HG02610 (cell line): ENCODE data around the gene NDUFV1.
"Not testable (repeated sequence)": the region's sequence is repeated elsewhere in the genome, so short reads cannot be mapped to it uniquely, and the experiment has no call there.

Experiments used
- ATAC-seq: cut with Tn5 transposase; IDR thresholded peaks from one replicate; pipeline ENCODE4 v1.9.1; 2021; ENCODE audit warnings: mild to moderate bottlenecking, moderate library complexity; ENCODE audit not compliant: unreplicated experiment

Gene NDUFV1

DNA sequence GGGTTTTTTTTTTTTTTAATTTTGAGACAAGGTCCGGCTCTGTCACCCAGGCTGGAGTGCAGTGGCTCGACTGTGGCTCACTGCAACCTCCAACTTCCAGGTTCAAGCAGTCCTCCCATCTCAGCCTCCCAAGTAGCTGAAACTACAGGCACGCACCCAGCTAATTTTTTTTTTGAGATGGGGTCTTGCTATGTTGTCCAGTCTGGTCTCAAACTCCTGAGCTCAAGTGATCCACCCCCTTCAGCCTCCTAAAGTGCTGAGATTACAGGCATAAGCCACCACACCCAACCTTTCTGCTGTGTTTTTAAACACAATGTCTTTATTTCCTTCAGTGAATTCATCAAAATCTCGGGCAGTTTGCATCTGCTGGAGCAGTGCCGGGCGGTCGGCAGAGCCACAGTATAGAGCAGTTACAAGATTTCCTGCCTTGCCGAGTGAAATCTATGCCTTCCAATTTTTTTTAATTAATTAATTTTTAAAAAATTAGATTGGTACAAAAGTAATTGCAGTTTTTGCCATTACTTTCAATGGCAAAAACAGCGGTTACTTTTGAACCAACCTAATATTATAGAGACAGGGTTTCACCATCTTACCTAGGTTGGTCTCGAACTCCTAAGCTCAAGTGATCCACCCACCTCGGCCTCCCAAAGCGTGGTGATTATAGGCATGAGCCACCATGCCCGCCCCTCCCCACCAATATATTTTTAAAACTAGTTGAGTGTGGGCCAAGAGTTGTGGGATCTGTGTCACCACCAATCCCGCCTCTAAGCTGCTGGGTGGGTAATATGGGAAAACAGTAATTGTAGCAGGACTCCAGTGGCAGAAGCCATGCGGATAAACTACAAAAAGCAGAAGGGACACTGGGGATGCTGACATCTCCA, 46.5 kb downstream of the NDUFV1 start:
- no peak for ATAC-seq

DNA sequence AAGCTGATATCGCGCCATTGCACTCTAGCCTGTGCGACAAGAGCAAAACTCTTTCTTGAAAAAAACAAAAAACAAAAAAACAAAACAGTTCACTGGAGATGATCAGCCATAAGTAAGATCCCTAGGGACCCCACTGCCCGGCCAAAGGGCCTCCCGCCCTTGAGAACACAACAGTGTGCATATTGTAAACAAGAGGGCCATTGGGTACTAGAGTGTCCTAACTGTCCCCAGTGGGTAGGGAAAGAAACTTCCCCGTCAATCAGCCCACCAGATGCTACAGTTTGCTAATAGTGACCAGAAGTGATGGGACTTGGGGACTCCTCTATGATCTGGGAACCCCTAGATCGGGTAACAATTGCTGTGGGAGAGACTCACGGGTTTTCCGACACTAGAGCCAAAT, 47.5 kb downstream of the NDUFV1 start:
- ATAC-seq, result no peak

DNA sequence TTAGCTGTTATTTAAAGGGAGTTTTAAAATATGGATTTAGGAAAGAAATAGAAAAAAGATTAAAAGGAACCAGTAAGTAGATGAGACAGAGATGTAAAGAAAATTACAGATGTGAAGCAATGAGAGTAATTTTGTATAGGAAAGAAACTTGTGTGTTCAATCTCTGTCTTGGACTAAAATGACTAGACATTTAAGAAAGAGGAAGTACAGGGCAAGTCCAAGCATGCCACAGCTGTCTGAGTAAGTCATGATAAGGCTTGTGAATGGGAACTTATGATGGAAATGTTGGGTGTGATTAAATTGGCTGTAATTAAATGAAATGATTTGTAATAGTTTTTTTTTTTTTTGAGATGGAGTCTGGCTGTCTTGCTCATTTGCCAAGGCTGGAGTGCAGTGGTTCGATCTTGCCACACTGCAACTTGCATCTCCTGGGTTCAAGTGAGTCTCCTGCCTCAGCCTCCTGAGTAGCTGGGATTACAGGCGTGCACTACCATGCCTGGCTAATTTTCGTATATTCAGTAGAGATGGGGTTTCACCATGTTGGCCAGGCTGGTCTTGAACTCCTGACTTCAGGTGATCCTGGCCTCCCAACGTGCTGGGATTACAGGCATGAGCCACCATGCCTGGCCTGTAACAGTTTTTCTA, 49.7 kb downstream of the NDUFV1 start:
- no peak for ATAC-seq

DNA sequence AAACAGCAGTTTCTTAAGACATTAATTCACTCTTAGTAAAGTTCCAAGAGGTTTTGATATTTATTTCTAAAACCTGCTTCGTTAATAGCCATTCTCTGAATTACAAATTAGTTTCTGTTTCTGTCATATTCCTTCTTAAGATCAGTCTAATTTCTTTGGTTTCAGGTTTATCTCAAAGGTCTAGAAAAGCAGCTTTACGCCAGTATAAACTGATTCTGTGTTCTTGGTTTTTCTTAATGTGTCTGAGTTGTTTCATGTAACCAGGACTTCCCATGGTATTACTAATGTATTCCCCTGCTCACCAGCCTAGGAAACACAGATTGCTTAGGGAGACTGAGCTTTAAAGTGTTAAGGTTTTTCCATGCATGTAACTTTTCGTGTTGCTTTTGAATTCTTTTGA, 50.6 kb downstream of the NDUFV1 start:
- no peak for ATAC-seq

DNA sequence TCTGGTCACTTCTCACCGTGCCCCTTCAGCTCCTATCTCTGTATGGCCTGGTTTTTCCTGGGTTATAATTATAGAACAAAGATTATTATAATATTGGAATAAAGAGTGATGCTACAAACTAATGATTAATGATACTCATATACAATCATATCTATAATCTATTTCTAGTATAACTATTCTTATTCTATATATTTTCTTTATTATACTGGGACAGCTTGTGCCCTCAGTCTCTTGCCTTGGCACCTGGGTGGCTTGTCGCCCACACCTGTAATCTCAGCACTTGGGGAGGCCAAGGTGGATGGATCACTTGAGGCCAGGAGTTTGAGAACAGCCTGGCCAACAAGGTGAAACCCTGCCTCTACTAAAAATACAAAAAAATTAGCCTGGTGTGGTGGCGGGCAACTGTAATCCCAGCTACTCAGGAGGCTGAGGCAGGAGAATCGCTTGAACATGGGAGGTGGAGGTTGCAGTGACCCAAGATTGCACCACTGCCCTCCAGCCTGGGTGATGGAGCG, 53.0 kb downstream of the NDUFV1 start:
- ATAC-seq, result not testable (repeated sequence)

DNA sequence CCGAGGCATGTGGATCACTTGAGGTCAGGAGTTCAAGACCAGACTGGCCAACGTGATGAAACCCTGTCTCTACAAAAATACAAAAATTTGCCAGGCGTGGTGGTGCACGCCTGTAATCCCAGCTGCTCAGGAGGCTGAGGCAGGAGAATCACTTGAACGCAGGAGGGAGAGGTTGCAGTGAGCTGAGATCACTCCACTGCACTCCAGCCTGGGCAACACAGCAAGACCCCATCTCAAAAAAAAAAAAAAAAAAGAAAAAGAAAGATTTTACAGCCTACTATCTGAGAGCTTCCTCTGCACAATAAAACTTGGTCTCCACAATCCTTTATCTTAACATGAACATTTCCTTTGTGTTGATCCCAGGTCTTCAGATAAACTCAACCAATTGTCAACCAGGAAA, 54.0 kb downstream of the NDUFV1 start:
- ATAC-seq, result not testable (repeated sequence)
